HG03442 (cell line): ENCODE measurements around the gene PLCB3.

Experiments
- ATAC-seq: cut with Tn5 transposase; IDR thresholded peaks from one replicate; pipeline ENCODE4 v1.9.1; 2021; ENCODE audit warnings: mild to moderate bottlenecking, moderate library complexity; ENCODE audit not compliant: unreplicated experiment

Gene PLCB3

DNA sequence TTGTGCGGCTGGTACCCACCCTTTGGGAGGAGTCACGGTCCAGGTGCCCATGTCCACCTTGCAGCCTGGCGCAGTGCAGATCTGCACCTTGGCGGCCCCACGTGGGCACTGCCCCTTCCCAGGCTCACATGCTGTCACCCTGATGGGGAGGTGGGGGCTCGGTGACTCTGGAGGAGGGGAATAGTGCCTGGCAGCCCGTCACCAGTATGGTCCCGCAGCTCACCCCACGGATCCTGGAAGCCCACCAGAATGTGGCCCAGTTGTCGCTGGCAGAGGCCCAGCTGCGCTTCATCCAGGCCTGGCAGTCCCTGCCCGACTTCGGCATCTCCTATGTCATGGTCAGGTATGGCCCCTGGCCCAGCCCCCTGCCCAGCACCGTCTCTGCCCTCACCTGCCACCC, 30.5 kb upstream of the PLCB3 start:
- ATAC-seq = no peak

DNA sequence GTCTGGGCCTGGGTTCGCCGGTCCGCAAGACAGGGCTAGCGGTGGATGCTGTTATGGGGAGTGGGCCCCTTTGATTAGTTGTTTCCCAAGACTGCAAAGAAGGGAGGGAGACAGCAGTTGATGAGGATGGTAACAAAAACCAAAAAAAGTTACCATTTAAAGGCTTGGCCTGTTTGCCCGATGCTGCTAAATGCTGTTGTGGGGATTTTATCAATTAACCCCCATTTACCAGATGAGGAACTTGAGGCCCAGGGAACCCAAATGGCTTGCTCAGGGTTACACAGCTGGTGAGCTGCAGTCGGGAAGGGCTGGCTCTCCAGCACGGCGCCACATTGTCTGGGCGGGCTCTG, 28.7 kb upstream of the PLCB3 start:
- no peak for ATAC-seq

DNA sequence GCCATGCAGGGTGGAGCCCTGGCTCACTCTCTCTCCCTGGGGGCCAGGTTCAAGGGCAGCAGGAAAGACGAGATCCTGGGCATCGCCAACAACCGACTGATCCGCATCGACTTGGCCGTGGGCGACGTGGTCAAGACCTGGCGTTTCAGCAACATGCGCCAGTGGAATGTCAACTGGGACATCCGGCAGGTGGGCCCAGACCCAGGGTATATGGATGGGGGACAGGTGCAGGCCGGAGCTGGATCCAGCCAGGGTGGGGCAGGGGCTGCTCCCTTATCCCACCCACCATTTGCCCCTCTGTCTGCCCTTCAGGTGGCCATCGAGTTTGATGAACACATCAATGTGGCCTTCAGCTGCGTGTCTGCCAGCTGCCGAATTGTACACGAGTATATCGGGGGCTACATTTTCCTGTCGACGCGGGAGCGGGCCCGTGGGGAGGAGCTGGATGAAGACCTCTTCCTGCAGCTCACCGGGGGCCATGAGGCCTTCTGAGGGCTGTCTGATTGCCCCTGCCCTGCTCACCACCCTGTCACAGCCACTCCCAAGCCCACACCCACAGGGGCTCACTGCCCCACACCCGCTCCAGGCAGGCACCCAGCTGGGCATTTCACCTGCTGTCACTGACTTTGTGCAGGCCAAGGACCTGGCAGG, 28.2 kb upstream of the PLCB3 start:
- no peak for ATAC-seq

DNA sequence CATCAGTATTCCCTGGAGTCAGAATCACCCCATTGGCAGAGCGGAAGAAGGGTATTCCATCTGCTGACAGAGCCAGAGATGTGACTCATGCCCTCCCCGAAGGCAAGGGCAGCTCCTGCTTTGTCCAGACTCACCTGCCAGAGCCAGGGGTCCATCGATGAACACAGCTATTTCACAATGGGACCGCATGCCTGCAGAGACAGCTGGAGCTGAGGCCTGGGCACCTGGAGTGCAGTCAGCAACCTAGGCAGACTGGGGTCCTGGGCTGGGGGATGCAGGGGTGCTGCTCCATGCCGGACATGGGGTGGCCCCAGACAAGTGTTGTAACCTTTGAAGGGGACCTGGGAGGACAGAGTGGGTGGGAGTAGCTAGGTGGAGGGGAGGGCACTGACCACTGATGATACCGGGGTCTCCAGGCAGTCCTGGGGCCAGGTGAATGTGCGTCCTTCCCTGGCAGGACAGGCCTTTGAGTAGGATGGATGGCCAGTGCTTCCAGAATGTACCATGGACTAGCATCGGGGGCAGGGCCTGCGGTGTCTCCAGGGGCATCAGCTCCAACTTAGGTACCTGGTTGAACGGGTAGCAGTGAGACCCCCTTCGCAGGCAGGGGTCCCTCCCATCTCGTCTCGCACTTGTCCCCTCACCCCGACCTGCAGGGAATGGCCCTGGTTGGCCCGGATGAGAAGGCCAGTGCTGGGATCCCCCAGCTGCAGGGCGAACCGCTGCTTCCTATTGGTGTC, 27.0 kb upstream of the PLCB3 start:
- ATAC-seq = no peak

DNA sequence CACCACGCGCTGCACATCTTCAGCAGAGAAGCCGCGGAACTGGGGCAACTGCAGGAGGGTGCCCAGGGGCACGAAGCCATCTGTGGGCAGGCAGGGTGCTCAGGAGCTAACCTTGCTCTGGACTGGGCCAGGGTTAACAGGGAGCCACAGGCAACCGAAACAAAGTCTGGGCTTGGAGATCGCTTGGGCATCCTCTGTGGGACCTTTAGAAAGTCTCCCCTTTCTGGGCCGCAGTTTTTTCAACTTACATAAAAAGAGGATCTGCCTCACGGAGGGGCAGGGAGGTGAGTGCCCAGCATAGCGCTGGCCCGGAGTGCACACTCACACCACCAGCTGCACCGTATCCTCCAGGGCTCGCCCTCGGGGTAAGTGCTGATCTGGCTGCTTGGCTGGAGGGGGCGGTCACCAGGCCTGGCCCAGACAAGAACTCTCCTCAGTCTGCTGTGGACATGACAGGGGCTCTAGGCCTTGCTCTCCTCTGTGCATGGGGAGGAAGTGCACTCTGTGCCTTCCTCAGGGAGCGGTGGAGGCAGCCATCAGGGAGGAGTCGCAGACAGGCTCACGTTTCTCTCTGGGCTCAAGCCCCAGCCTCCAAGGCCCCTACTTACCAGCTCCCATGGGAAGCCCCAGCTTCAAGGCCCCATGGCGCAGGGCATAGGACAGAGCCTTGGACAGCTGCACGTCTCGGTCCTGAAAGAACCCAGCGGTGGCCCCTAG, 26.3 kb upstream of the PLCB3 start:
- no peak for ATAC-seq

DNA sequence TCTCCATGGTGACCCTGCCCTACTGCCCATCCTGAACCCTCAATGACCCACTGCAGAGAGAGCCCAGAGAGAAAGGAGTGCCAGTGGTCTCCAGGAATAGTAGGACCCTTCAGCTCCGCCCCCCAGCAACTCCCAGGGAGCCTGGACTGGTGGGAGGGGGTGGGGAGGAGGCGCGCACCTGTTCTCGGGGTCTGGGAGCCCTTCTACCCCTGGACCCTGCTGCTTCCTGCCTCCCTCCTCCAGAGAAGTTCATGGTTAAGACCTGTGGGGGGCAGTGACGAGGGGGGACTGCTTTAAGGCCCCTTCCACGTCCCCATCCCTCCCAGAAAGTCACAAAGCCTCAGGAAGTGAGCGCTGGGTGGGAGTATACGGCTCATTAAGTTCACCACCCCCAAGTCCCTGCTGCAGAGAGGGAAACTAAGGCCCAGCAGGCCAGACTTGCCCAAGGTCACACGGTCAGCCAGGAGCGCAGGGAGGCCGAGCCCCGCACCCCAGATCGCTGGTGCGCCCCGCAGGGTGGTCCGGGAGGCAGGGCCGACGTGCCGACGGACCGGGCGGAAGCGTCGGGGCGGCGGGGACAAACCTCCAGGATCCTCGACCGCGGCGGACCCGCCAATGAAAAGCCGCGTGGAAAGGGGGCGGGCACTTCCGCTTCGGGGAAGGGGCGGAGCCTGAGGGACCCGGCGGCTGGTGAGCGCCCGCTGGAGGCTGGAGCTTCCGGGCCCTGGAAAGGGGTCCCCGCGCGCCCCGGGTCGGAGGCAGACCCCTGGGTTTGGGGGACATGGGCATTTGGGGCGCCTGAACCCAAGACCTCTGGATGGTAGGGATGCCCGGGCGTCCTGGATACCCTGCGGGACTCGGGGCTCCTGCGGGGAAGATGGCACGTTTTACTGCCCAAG, 25.5 kb upstream of the PLCB3 start, which contains the start of the genes NUDT22 and TRPT1:
TSS of gene NUDT22 (plus strand) at position 667 of the 899 bp plus-strand sequence. CDS start 379 bp downstream, outside the sequence.
TSS of gene TRPT1 (minus strand) at position 579 of the 899 bp plus-strand sequence. CDS start at position 253, 326 bp downstream.
- ATAC-seq = peak; percentile 40

DNA sequence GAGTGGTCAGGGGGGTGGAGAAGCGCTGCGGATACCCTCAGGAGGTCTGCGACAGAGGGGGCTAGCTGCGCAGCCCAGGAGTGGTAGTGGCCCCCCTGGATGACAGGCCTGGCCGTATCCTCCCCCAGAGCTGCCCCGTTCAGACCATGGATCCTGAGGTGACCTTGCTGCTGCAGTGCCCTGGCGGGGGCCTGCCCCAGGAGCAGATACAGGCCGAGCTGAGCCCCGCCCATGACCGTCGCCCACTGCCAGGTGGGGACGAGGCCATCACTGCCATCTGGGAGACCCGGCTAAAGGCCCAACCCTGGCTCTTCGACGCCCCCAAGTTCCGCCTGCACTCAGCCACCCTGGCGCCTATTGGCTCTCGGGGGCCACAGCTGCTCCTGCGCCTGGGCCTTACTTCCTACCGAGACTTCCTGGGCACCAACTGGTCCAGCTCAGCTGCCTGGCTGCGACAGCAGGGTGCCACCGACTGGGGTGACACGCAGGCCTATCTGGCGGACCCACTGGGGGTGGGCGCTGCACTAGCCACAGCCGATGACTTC, 24.8 kb upstream of the PLCB3 start:
- no peak for ATAC-seq

DNA sequence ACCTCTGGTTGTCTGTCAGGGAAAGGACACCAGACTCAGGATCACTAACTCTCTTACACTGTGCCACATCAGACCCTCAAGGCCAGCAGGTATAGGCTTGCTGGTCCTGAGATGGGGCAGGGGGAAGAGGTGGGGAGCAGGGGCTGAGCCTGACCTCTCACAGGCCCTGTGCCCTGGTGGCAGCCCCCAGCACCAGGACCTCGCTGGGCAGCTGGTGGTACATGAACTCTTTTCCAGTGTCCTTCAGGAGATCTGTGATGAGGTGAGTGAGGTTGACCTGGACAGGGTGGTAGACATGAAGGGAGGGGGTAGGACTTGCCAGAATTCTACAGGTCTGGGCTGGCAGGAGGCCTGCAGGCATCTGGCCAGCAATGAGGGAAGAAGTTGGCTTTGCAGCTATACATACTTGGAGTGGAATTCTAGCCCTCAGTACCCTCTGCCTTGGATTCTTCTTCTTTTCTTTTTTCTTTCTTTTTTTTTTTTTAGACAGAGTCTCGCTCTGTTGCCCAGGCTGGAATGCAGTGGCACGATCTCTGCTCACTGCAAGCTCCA, 23.8 kb upstream of the PLCB3 start:
- no peak for ATAC-seq

DNA sequence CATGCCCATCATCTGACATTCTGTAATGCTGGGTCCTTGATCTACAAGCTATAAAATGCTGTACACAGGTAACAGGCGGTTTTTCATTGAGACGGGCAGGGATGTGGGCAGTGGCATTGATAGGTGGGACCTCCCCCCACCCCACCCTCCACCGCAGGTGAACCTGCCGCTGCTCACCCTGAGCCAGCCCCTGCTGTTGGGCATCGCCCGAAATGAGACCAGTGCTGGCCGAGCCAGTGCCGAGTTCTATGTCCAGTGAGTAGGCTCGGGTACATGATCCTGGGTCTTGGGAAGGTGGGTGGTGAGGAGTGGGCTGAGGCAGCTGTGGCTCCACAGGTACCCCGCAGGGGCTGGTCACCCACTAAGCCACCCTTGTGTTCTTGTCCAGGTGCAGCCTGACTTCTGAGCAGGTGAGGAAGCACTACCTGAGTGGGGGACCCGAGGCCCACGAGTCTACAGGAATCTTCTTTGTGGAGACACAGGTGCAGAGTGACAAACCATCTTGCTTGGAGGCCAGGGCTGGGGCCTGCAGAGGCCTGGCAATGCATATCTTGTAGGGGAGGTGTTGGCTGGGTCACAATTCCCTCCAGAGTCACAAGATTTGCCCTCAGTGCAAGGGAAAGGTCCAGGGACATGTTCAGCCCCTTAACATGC, 22.1 kb upstream of the PLCB3 start:
- no peak for ATAC-seq

DNA sequence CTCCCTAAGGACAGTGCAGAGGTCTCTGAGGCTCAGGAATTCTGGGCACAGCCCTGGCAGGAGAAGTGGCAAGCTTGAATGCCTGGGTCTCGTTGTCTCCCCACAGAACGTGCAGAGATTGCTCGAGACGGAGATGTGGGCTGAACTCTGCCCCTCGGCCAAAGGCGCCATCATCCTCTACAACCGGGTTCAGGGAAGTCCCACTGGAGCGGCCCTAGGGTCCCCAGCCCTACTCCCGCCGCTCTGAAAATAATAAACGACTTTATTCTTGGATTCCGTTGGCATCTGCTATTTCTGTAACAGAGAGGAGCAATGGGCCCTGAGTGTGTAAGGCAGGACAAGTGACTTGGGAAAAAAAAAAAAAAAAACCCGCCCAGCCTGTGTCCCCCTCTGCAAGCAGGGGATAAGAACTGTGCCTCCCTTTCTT, 21.6 kb upstream of the PLCB3 start:
- ATAC-seq = no peak

DNA sequence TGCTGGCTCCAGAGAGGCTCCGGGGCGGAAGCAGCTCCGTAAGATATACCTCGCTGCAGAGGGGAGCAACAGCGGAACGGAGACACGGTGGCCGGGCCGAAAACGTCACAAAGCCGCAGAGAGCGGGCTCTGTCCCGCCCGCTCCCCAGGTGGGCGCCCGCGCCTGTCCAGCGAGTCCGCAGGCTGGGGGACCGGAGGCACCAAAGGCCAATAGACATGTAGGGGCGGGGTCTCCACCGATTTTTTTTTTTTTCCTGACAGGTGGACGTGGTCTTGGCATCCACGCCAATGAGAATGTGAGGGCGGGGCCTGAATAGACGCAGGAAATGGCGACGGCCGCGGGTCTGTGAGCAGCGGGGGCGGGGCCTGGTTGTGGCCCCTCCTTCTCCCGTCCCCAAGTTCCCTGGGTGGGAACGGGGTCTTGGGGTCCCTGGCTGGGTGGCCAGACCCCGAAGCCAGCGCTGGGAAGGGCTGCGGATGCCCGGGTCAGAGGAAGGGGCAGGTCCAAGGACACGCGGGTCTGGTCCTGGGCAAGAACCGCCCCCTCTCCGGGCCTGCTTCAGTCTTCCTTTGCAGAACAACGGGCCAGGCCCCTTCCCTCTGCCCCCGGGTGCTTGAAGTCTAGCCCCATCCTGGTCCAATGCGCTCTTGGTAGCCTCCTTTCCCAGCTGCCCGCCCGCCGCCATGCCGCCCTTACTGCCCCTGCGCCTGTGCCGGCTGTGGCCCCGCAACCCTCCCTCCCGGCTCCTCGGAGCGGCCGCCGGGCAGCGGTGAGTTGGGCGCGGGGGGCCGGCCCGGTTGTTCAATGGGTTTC, 21.0 kb upstream of the PLCB3 start, which contains the start of gene DNAJC4:
TSS of gene DNAJC4 (plus strand) at position 378 of the 814 bp plus-strand sequence. CDS start at position 685, 307 bp downstream.
- ATAC-seq = peak; percentile 37

DNA sequence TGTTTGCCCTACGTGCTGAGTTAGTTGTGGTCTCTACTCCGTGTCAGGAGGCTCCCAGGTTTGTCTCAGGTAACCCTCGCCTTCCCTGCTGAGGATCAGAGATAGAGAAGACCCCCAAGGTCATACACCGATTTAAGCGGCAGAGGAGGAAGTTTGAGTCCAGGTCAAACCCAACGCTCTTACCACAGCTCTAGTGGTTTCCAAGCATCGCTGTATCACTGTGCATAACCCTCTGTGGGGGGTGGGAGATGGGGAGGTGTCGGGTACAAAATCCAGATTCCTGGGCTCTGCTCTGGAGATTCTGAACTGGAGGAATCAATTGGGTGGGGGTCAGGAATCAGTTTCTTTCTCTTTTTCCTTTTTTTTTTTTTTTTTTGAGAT, 20.4 kb upstream of the PLCB3 start:
- ATAC-seq = no peak

DNA sequence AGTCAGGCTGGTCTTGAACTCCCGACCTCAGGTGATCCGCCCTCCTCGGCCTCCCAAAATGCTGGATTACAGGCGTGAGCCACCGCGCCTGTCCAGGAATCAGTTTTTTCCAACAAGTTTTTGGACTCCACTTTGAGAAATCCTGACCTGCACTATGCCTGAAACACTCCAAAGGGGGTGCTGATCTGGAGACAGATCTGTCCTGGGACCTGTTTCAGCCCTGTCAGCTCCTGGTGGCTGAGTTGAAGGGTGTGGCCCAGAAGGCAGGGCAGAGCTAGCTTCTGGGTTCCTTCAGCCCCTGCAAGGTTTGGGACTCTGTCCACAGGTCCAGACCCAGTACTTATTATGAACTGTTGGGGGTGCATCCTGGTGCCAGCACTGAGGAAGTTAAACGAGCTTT, 19.8 kb upstream of the PLCB3 start:
- ATAC-seq = no peak

DNA sequence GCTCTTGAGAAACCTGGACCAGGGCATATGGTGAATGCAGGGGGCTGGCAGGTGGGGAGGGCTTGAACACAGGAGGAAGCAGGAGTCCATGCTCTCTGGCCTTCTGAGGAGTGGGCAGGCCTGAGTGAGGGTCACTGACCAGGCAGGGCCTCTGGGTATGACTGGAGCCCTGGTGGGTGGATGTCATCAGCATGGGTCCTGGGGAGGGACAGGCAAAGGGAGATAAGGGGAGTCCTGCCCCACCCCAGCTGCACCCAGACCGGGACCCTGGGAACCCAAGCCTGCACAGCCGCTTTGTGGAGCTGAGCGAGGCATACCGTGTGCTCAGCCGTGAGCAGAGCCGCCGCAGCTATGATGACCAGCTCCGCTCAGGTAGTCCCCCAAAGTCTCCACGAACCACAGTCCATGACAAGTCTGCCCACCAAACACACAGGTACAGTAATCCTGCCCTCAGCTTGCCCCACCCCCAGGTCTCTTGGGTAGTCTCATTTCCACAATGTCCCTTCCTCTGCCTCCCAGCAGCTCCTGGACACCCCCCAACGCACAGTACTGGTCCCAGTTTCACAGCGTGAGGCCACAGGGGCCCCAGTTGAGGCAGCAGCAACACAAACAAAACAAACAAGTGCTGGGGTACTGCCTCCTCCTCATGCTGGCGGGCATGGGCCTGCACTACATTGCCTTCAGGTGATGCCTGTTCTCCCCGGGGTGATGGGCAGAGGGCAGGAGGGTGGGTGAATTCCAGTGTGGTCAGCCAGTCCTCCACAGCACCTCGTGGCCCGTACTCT, 19.0 kb upstream of the PLCB3 start:
- no peak for ATAC-seq

DNA sequence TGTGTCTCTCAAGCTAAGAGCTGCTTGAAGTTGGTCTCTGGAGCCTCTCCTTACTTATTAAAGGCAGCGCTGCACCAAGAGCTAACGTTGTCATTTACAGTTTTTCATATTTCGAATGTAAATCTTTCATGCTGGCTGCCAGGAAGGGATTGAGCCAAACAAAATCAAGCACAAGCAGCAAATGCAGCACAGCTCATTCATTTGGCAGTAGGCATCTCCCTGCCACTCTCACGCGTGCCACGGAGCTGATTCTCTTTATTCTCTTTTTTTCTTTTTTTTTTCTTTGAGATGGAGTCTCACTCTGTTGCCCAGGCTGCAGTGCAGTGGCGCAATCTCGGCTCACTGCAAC, 18.4 kb upstream of the PLCB3 start:
- no peak for ATAC-seq

DNA sequence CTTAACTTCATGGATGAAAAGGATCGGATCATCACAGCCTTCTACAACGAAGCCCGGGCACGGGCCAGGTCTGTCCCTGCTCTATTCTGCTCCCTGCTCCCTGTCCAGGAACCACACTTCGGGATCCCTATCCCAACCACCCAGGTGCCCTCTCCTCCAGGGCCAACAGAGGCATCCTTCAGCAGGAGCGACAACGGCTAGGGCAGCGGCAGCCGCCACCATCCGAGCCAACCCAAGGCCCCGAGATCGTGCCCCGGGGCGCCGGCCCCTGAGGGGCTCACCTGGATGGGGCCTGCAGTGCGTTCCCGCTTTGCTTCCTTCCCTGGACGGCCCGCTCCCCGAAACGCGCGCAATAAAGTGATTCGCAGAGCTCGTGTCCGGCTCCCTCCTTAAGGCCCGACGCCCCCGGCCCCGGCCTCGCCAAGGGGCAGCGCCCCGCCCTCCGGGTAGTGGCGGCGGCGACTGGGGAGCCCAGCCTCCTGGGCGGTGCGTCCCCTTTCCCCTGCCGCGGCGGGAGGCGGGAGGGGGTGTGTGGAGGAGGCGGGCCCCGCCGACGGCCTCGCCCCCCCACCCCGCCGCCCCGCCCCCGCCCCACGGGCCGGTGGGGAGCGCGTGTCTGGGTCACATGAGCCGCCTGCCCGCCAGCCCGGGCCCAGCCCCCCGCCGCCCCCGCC, 17.3 kb upstream of the PLCB3 start, which contains the start of gene VEGFB:
TSS of gene VEGFB (plus strand) at position 672 of the 674 bp plus-strand sequence. CDS start 250 bp downstream, outside the sequence.
- peak; percentile 32 for ATAC-seq

DNA sequence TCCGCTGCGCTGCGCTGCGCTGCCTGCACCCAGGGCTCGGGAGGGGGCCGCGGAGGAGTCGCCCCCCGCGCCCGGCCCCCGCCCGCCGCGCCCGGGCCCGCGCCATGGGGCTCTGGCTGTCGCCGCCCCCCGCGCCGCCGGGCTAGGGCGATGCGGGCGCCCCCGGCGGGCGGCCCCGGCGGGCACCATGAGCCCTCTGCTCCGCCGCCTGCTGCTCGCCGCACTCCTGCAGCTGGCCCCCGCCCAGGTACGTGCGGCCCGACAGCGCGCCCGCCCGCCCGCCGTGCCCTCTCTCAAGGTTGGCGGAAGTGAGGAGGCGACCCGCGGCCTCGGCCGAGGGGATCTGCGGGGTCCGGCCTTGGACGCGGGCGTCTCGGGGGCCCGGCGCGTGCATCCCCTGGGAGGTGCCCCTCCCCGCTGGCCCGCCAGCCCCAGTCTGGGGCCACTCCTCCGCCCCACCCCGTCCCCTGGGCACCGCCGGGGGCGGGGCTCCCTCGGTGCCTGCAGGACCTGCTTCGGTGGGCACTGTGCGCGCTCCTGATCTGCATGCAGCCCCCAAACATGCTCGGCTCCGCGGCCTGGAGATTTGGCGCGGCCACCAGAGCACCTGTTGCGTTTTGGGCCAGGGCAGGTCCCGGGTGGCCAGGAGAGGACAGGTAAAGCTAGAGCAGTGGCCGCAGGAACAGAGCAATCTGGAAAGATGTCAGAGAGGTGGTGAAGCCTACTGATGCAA, 16.5 kb upstream of the PLCB3 start:
- ATAC-seq = peak; percentile 5
